GM12878 (cell line): Measurements from ENCODE around the gene C1QC.

Experiments used
- ATF7 ChIP-seq: fragments of 450-650 bp; IDR thresholded peaks from 2 replicates; pipeline ENCODE4 v1.6.1; 2016; ENCODE audit warnings: low read depth, mild to moderate bottlenecking
- CBFB ChIP-seq: IDR thresholded peaks from 2 replicates; pipeline ENCODE4 v1.6.1; 2016; ENCODE audit warnings: antibody characterized with exemption, low read depth
- CREB1 ChIP-seq: IDR thresholded peaks from 2 replicates; pipeline ENCODE4 v1.6.1; 2012; ENCODE audit warnings: low read depth, mild to moderate bottlenecking, inconsistent platforms
- EZH2 ChIP-seq: IDR thresholded peaks from 2 replicates; pipeline ENCODE4 v1.6.1; 2012; ENCODE audit warnings: low read depth, mild to moderate bottlenecking, control low read depth, inconsistent platforms, low read length, borderline replicate concordance; ENCODE audit not compliant: control insufficient read depth
- HDAC2 ChIP-seq: fragments of 200-600 bp; sonication (generic); IDR thresholded peaks from 2 replicates; pipeline ENCODE4 v1.6.1; 2017
- HDAC6 ChIP-seq: fragments of 200-600 bp; sonication (generic); IDR thresholded peaks from one replicate; pipeline ENCODE4 v1.8.0; 2017; ENCODE audit warnings: antibody characterized with exemption; ENCODE audit not compliant: unreplicated experiment
- PML ChIP-seq: IDR thresholded peaks from 2 replicates; pipeline ENCODE4 v1.6.1; 2012; ENCODE audit warnings: low read length, inconsistent platforms
- POLR2A ChIP-seq: IDR thresholded peaks from 2 replicates; pipeline ENCODE4 v1.6.1; 2011; ENCODE audit warnings: low read depth, mild to moderate bottlenecking, low read length
- SIX5 ChIP-seq: IDR thresholded peaks from 2 replicates; pipeline ENCODE4 v1.6.1; 2011; ENCODE audit warnings: mild to moderate bottlenecking, low read depth, low read length, moderate library complexity; ENCODE audit not compliant: severe bottlenecking
- SREBF2 ChIP-seq: IDR thresholded peaks from 2 replicates; pipeline ENCODE4 v1.6.1; 2012; ENCODE audit warnings: mild to moderate bottlenecking, low read length
- TF ChIP-seq, protein P1 (sequence below): IDR thresholded peaks from 2 replicates; pipeline ENCODE4 v1.6.1; 2012; ENCODE audit warnings: low read depth, low read length, improper control_type of control experiment
- TF ChIP-seq, protein P2 (sequence below): IDR thresholded peaks from 2 replicates; pipeline ENCODE4 v1.6.1; 2011; ENCODE audit warnings: borderline replicate concordance, low read depth, mild to moderate bottlenecking, moderate library complexity, mixed read lengths, low read length; ENCODE audit not compliant: insufficient read depth; ENCODE audit errors: extremely low read length
- TF ChIP-seq, protein P3 (sequence below): IDR thresholded peaks from 2 replicates; pipeline ENCODE4 v1.6.1; 2012; ENCODE audit warnings: low read depth, low read length, improper control_type of control experiment
- TF ChIP-seq, protein P4 (sequence below), 3 experiments: IDR thresholded peaks in 2 of 3; conservative IDR thresholded peaks in 1 of 3; 2 replicates each; pipeline ENCODE4 v1.5.1; 2011; ENCODE audit warnings: low read depth in 3 of 3, low read length in 3 of 3, mild to moderate bottlenecking in 3 of 3, control low read depth in 2 of 3, moderate library complexity in 2 of 3, inconsistent platforms in 1 of 3, mixed read lengths in 1 of 3; ENCODE audit not compliant: control insufficient read depth in 2 of 3, insufficient read depth in 1 of 3; ENCODE audit errors: extremely low read depth in 1 of 3

DNA sequence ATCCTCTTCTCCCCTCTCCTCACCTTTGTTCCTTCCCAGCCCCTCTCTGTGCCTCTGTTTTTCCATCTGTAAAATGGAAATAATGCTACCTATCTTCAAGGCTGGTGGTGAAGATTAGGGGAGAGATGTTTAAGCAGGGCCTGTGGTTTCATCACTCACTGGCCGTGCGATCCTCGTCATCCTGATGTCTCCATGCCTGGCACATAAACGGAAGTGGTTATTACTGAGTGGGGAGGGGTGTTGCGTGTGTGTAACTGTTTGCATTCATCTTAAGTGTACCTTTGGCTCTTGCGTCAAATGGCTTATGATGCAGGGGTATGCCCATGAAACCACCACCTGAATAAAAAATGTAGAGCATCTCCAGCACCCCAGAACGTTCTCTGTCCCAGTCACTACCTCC is 24.2 kb upstream of the C1QC start:
- TF ChIP-seq, protein P1, sequence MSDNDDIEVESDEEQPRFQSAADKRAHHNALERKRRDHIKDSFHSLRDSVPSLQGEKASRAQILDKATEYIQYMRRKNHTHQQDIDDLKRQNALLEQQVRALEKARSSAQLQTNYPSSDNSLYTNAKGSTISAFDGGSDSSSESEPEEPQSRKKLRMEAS, result no peak
- TF ChIP-seq PML (no peak), SREBF2 (no peak), ATF7 (no peak), CBFB (no peak), EZH2 (no peak), POLR2A (no peak), CREB1 (no peak), SIX5 (no peak), HDAC6 (no peak), HDAC2 (no peak)
- TF ChIP-seq, protein P2, sequence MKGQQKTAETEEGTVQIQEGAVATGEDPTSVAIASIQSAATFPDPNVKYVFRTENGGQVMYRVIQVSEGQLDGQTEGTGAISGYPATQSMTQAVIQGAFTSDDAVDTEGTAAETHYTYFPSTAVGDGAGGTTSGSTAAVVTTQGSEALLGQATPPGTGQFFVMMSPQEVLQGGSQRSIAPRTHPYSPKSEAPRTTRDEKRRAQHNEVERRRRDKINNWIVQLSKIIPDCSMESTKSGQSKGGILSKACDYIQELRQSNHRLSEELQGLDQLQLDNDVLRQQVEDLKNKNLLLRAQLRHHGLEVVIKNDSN, result no peak
- TF ChIP-seq, protein P3, sequence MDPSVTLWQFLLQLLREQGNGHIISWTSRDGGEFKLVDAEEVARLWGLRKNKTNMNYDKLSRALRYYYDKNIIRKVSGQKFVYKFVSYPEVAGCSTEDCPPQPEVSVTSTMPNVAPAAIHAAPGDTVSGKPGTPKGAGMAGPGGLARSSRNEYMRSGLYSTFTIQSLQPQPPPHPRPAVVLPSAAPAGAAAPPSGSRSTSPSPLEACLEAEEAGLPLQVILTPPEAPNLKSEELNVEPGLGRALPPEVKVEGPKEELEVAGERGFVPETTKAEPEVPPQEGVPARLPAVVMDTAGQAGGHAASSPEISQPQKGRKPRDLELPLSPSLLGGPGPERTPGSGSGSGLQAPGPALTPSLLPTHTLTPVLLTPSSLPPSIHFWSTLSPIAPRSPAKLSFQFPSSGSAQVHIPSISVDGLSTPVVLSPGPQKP, result no peak
- TF ChIP-seq, protein P4, sequence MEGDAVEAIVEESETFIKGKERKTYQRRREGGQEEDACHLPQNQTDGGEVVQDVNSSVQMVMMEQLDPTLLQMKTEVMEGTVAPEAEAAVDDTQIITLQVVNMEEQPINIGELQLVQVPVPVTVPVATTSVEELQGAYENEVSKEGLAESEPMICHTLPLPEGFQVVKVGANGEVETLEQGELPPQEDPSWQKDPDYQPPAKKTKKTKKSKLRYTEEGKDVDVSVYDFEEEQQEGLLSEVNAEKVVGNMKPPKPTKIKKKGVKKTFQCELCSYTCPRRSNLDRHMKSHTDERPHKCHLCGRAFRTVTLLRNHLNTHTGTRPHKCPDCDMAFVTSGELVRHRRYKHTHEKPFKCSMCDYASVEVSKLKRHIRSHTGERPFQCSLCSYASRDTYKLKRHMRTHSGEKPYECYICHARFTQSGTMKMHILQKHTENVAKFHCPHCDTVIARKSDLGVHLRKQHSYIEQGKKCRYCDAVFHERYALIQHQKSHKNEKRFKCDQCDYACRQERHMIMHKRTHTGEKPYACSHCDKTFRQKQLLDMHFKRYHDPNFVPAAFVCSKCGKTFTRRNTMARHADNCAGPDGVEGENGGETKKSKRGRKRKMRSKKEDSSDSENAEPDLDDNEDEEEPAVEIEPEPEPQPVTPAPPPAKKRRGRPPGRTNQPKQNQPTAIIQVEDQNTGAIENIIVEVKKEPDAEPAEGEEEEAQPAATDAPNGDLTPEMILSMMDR (IDR thresholded peaks at IDR 0.05 in 2 of 3, conservative IDR thresholded peaks at IDR 0.05 in 1 of 3; ENCODE audit: control insufficient read depth in 2 of 3, extremely low read depth in 1 of 3, insufficient read depth in 1 of 3, low read depth in 3 of 3, low read length in 3 of 3), result no peak
